Stimulated activated CD4-positive, alpha-beta T cell treated with anti-CD3 and anti-CD28 coated beads, Interleukin-15, amount 100 ng/mL, for 24 hours (primary cell): ENCODE data around the gene TTR.

Source experiments
- DNase-seq: peaks from one replicate; pipeline ENCODE4 v3.0.0-alpha.2; 2020

The TTR gene

GRCh38 chr18:31581498-31582197 is 10.0 kb upstream of the TTR start:
- DNase-seq = no peak

GRCh38 chr18:31583185-31583854 is 8.4 kb upstream of the TTR start:
- no peak for DNase-seq

DNA sequence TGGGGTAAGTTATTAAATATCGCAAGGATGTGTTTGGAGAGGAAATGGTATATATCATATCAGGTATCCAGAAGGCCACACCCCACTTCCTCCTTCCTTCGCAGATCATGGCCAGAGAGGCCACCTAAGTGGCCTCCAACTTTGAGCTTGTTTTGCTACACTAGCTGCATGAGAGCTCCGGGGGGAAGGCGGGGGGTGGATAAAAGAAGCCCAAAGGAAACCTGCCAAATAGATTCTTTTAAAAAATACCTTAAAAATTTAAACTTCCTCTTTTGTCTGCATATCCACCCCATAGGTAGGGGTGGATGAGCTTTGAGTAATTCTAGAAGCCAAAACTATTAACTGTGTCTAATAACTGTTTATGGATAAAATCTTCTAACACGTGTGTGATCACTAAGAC is 5.7 kb upstream of the TTR start:
- DNase-seq = no peak

DNA sequence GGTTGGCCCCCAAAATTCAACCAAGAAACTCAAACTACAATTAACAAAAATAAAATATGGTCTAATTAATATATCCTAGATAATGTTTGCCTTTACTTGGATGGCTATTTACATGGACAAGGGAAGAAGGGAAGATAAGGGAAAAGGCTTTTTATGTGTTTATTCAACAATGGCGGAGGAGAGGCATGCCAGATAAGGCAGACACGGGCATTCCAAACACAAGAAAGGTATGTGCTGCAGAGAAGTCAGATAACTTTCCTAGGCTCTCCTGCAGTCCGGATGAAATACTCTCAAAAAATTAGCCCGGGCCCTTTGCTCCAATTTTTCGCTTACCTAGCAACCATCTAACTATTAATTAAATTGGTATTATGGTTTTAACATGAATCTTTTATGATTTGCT is 5.1 kb upstream of the TTR start:
- no peak for DNase-seq

GRCh38 chr18:31587529-31587928 is 4.1 kb upstream of the TTR start:
- DNase-seq = no peak

GRCh38 chr18:31590570-31590969 is 1.1 kb upstream of the TTR start:
- DNase-seq = no peak

DNA sequence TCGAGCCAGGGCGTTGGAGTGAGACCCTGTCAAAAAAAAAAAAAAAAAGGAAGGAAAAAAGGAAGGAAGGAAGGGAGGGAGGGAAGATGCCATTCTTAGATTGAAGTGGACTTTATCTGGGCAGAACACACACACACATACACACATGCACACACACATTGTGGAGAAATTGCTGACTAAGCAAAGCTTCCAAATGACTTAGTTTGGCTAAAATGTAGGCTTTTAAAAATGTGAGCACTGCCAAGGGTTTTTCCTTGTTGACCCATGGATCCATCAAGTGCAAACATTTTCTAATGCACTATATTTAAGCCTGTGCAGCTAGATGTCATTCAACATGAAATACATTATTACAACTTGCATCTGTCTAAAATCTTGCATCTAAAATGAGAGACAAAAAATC is 564 bp upstream of the TTR start:
- DNase-seq = no peak

GRCh38 chr18:31592506-31593157 is 955 bp downstream of the TTR start:
- DNase-seq = no peak

DNA sequence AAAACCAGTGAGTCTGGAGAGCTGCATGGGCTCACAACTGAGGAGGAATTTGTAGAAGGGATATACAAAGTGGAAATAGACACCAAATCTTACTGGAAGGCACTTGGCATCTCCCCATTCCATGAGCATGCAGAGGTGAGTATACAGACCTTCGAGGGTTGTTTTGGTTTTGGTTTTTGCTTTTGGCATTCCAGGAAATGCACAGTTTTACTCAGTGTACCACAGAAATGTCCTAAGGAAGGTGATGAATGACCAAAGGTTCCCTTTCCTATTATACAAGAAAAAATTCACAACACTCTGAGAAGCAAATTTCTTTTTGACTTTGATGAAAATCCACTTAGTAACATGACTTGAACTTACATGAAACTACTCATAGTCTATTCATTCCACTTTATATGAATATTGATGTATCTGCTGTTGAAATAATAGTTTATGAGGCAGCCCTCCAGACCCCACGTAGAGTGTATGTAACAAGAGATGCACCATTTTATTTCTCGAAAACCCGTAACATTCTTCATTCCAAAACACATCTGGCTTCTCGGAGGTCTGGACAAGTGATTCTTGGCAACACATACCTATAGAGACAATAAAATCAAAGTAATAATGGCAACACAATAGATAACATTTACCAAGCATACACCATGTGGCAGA is 3.6 kb downstream of the TTR start:
- no peak for DNase-seq

- DNase-seq = no peak
These were observed 4.6 kb downstream of the TTR start for GRCh38 chr18:31596081-31596872.

DNA sequence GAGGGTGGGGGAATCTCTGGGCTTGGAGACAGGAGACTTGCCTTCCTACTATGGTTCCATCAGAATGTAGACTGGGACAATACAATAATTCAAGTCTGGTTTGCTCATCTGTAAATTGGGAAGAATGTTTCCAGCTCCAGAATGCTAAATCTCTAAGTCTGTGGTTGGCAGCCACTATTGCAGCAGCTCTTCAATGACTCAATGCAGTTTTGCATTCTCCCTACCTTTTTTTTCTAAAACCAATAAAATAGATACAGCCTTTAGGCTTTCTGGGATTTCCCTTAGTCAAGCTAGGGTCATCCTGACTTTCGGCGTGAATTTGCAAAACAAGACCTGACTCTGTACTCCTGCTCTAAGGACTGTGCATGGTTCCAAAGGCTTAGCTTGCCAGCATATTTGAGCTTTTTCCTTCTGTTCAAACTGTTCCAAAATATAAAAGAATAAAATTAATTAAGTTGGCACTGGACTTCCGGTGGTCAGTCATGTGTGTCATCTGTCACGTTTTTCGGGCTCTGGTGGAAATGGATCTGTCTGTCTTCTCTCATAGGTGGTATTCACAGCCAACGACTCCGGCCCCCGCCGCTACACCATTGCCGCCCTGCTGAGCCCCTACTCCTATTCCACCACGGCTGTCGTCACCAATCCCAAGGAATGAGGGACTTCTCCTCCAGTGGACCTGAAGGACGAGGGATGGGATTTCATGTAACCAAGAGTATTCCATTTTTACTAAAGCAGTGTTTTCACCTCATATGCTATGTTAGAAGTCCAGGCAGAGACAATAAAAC is 6.5 kb downstream of the TTR start:
- no peak for DNase-seq

DNA sequence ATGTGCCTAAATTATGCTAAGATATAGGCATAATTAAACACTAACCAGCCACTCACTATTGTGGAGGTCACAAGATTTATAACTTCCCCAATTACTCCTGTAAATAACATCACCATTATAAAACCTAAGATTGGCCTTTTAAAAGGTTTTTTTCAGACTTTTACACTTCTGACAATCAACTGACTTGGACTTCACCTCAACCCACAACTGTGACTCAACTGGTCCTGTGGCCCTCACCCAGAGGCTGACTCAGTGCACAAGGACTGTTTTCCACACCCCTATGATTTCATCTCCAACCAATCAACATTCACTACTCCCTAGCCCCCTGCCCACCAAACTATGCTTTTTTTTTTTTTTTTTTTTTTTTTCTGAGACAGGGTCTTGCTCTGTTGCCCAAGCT is 11.6 kb downstream of the TTR start:
- peak; percentile 10 for DNase-seq

DNA sequence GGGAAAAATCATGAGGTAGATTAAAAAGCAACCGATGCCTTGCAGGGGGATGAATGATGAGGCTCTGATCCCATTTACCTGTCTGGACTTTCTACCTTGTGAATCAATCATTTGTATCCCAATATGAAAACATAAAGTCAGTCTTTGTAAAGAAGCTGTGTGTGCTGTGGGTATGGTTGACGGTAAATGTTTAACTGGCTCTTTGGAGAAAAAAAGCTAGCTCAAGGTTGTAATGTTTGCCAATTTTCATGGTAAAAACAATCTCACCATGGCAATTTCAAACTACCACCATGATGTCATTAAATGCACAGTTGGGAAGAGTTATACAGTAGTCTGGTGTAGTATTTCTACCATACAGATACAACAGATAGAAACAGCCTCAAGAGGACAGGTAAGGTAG is 14.6 kb downstream of the TTR start:
- DNase-seq = no peak

GRCh38 chr18:31607384-31607783 is 15.7 kb downstream of the TTR start:
- DNase-seq = no peak

DNA sequence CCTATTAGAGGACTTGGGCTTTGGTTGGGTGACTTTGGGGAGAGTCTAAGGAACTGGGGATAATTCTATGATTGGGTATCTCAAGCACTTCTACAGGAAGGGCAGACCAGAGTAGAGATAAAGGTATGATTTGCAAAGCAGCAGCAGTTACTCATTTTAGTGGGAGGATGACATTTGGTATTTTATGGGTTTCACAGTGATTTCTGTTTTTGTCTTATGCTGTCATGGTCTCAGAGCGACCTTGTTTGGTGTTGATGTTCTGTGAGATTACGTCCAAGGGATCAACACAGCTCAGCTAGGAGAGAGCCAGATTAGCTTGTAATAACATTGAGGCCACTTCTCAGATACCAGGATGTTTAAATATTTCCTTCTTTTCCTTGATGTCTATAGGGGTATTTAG is 18.2 kb downstream of the TTR start:
- no peak for DNase-seq

DNA sequence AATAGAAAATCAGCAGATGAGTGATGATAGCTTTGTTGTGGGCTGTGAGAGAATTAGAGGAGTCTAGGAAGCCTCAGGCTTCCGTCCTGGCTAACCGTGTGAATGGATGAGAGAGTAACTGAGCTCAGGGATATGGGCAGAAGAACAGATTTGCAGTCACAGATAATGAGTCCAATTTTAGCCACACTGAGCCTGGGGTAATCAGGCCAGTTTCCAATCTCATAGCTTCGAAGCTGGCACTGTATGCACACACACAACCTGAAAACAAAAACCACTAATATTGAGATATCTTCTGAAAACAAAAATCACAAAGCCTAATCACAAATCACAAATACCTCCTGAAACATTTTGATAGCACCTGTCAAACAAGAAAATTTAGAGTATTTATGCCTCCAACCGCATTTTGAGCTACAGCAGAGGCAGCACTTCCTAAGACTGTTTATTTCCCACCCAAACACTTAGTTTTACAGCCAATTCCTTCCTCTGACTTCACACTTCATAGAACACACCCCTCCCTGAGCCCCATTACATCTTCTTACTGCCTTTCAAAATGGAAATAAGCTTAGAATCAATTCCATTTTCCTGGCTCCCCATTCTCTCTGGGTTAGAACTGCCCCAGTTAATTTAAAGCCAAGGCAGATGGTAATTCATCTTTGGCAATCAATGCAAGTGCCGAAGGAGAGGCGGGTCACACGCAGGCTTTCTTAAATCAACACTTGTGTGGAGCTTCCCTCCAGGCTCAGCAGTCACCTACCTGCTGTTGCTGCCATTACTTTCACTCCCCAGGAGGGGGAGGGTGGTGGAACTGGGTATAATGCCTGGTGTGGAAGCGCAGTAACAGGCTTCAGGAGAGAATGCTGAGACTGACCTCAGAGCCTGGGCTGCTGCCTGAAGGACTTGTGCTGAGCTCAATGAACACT is 18.9 kb downstream of the TTR start:
- DNase-seq = no peak

GRCh38 chr18:31611511-31611910 is 19.8 kb downstream of the TTR start:
- no peak for DNase-seq

DNA sequence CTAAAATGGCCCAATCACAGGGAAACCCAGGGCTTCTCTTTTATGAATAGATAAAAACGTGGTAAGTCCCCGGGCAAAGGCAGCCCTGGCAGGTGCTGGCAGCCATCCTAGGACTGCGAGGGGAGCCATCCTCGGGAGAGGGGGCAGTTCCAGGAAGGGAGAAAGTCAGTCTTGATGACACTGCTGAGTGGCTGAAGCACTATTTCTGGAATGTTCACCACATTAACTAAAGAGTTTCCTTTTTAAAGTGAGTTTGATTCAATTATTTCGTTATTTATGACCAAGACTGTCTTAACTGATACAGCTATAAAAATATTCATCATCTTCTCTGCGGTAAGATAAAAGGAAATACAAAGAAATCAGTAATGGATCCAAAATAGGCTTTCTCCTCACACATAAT is 20.4 kb downstream of the TTR start:
- no peak for DNase-seq

DNA sequence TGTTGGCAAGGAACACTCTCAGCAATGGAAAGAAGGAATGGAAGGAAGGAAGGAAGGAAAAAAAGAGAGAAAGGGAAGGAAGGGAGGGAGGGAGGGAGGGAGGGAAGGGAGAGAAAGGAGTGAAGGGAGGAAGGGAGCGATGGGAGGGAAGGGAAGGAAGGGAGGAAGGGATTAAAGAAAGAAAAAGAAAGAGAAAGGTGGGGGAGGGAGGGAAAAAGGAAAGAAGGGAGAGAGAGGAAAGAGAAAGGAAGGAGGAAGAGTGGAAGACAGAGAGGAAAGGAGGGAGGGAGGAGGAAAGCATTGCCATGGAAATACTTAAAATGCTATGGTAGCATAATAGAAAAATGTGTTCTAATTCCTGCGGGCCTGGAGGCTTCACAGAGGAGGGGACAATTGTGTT is 22.4 kb downstream of the TTR start:
- DNase-seq = no peak

GRCh38 chr18:31616586-31616985 is 24.9 kb downstream of the TTR start:
- no peak for DNase-seq
